SK-N-MC (cell line): ENCODE measurements around the gene FOXR2.

ENCODE experiments used
- EZH2 ChIP-seq: fragments of 200-600 bp; sonication (generic); IDR thresholded peaks from one replicate; pipeline ENCODE4 v1.6.1; 2017; ENCODE audit warnings: antibody characterized with exemption
- FOXP2 ChIP-seq: optimal IDR thresholded peaks from 2 replicates; pipeline ENCODE3; 2011; ENCODE audit warnings: mild to moderate bottlenecking, moderate library complexity; ENCODE audit not compliant: insufficient read depth; ENCODE audit errors: extremely low read length, control extremely low read depth
- POLR2AphosphoS5 ChIP-seq: IDR thresholded peaks from 2 replicates; pipeline ENCODE4 v1.6.1; 2012; ENCODE audit warnings: mild to moderate bottlenecking, low read depth, low read length, borderline replicate concordance

GRCh38 chrX:55579115-55579514, 44.1 kb upstream of the FOXR2 start:
- TF ChIP-seq EZH2 (no peak), POLR2AphosphoS5 (no peak), FOXP2 (no peak)
